Activated T-cell treated with anti-CD3 and anti-CD28 coated beads for 48 hours (primary cell): ENCODE data around the gene SFN.

Experiments
- DNase-seq: peaks from one replicate; pipeline ENCODE4 v3.0.0-alpha.2; 2020; ENCODE audit warnings: low read depth

Gene SFN

DNA sequence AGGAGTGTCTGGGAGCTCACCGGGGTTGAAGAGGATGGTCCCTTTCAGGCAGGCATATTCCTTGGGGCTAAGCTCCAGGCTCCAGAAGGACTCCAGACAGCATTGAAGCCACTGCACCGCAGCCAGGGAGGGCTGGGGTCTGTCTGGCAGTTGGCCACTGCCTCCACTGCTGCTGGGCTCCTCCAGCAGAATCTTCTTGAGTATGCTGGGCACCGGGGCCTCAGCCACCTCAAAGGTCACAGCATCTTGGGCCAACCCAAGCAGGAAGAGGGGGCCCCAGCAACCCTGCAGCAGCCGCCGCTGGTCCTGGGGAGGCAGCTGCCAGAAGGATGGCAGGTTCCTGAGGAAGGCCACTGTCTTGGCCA lies 50.4 kb downstream of the SFN start:
- no peak for DNase-seq
